Tibial artery (tissue), 4 donors: ENCODE measurements around the gene ZNF566.

Experiments
- DNase-seq, 2 donors: peaks; one replicate each; pipeline ENCODE4 v3.0.0-alpha.2; 2019
- H3K27ac ChIP-seq, 2 donors: fragments of 200-600 bp; sonication (generic) in 1 of 2; 1 replicate in 1 of 2; 2 replicates in 1 of 2; pipeline ENCODE4 v1.5.1; 2018 to 2019; ENCODE audit warnings: mild to moderate bottlenecking in 1 of 2
- H3K27me3 ChIP-seq, 2 donors: fragments of 200-600 bp; sonication (generic) in 1 of 2; one replicate each; pipeline versions ENCODE4 v1.5.1 to v1.6.0; 2016 to 2019
- H3K36me3 ChIP-seq, 3 donors: fragments of 200-600 bp; sonication (generic) in 2 of 3; one replicate each; pipeline ENCODE4 v1.5.1; 2016 to 2019; ENCODE audit warnings: mild to moderate bottlenecking in 2 of 3
- H3K4me1 ChIP-seq, 4 donors: fragments of 200-600 bp; sonication (generic) in 2 of 4; 1 replicate in 3 of 4; 2 replicates in 1 of 4; pipeline ENCODE4 v1.5.1; 2016 to 2019
- H3K4me3 ChIP-seq, 2 donors: fragments of 200-600 bp; sonication (generic) in 1 of 2; 1 replicate in 1 of 2; 2 replicates in 1 of 2; pipeline ENCODE4 v1.5.1; 2018 to 2019; ENCODE audit warnings: mild to moderate bottlenecking in 2 of 2
- H3K9me3 ChIP-seq, 3 donors: fragments of 200-600 bp; sonication (generic) in 1 of 3; one replicate each; pipeline ENCODE4 v1.5.1; 2016 to 2019
- intact Hi-C: fragments of 100-400 bp; cut with DNase I; formaldehyde crosslinking; loops from one replicate; pipeline ENCODE4 v1.15.0; 2023; ENCODE audit warnings: low total_unique reads
- TF ChIP-seq, protein P1 (sequence below), 2 experiments: fragments of 200-600 bp in 1 of 2; fragments of 450-650 bp in 1 of 2; IDR thresholded peaks; one replicate each; pipeline ENCODE4 v1.5.1; 2017 to 2019; ENCODE audit warnings: antibody characterized with exemption in 2 of 2, mild to moderate bottlenecking in 1 of 2, moderate library complexity in 1 of 2

ZNF566 gene

DNA sequence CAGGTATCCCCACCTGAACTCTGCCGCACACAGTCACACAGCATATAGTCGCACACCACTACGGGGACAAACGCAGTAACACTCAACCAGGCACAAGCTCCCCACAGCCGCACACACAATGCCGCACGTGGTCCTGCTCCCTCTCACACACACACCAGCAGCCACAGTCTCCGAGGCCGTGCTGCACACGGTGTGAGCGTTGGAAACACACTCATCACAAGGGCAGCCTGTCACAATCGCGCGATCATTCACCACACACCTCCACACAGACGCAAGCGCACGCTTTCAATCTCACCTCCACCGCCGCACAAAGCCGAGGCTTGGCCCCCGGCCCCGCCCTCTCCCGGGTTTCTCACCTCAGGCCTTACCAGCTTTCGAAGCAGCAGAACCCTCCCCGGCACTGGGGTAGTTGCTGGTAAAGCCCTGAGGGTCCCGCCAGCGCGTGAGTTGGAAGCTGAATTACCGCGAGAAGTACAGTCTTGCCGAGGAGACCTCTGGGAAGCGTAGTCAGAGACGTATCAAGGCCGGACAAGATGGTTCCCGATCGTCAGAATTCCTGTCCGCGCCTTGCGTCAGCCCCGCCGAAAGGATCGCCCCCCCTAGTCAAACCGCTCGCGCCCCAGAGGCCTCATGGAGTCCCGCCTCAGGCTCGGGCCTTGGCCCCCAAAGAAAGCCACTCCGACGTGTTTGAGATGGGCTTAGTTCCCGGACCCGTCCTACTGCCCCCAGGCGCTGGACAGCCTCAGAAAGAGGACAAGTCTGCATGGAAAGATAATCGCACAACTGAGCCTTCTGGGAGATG is at the start of gene ZNF566:
Gene ZNF566 (minus strand): TSS at position 444 of the 802 bp plus-strand sequence. CDS start 13,004 bp downstream, outside the sequence.
- intact Hi-C loops = loop anchor here (10.0 kb wide), 1 partner anchor 65 kb away; no protein-coding TSS in a partner anchor
- H3K4me3 ChIP-seq = peak within 1 kb of the TSS; percentile 62 to 65
- no peaks in the 10 kb centered on the region for H3K9me3 ChIP-seq
- H3K27me3 ChIP-seq = no peaks in the 10 kb centered on the region
- peak within 1 kb of the TSS; percentile 90 to 92 for H3K27ac ChIP-seq
- DNase-seq = peak; percentile 90 to 93
- peaks cover 0 to 17% (median 8%) of the 10 kb centered on the region in 4 donors for H3K4me1 ChIP-seq
- TF ChIP-seq, protein P1, sequence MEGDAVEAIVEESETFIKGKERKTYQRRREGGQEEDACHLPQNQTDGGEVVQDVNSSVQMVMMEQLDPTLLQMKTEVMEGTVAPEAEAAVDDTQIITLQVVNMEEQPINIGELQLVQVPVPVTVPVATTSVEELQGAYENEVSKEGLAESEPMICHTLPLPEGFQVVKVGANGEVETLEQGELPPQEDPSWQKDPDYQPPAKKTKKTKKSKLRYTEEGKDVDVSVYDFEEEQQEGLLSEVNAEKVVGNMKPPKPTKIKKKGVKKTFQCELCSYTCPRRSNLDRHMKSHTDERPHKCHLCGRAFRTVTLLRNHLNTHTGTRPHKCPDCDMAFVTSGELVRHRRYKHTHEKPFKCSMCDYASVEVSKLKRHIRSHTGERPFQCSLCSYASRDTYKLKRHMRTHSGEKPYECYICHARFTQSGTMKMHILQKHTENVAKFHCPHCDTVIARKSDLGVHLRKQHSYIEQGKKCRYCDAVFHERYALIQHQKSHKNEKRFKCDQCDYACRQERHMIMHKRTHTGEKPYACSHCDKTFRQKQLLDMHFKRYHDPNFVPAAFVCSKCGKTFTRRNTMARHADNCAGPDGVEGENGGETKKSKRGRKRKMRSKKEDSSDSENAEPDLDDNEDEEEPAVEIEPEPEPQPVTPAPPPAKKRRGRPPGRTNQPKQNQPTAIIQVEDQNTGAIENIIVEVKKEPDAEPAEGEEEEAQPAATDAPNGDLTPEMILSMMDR (IDR thresholded peaks at IDR 0.05) = no peak
- H3K36me3 ChIP-seq = peaks cover 0 to 6% (median 0%) of the 10 kb centered on the region in 3 donors

DNA sequence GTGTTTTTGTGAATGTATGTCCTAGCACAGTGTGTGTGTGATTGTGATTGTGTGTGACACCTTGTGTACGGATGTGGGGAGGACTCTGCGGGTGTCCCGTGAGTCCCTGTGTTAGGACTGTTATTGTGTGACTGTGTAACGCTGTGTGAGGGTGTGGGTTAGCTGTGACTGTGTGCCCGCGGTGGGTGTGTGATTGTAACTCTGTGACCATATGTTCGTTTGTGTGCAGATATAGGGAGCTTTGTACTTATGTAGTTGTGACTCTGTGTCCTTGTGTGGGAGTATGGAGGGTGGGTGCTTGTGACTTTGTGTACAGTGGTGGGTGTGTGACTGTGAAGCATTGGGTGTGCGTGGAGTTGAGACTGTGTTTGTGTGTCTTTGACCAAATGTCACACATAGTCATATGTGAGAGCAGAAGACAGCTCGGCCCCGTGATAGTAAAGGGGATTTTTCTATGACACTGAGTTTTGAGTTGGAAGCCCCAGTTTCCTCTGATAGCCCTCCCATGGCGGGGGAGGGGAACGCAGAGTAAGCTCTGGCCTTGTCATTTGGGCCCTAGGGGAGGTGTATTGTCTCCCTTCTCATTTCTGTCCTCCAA is 39.7 kb upstream of the ZNF566 start:
- Histone ChIP-seq H3K9me3 (peaks cover 0 to 49% (median 16%) of the 10 kb centered on the region in 3 donors), H3K36me3 (peaks cover 14 to 42% (median 42%) of the 10 kb centered on the region in 3 donors), H3K4me1 (peaks cover 0 to 22% (median 16%) of the 10 kb centered on the region in 4 donors), H3K27me3 (no peaks in the 10 kb centered on the region), H3K4me3 (peak overlapping the region; percentile 63 to 73), H3K27ac (peak overlapping the region; percentile 79 to 92)
- TF ChIP-seq, protein P1 (IDR thresholded peaks at IDR 0.05) = no peak
- DNase-seq = no peak
- intact Hi-C loops = no loop called here

DNA sequence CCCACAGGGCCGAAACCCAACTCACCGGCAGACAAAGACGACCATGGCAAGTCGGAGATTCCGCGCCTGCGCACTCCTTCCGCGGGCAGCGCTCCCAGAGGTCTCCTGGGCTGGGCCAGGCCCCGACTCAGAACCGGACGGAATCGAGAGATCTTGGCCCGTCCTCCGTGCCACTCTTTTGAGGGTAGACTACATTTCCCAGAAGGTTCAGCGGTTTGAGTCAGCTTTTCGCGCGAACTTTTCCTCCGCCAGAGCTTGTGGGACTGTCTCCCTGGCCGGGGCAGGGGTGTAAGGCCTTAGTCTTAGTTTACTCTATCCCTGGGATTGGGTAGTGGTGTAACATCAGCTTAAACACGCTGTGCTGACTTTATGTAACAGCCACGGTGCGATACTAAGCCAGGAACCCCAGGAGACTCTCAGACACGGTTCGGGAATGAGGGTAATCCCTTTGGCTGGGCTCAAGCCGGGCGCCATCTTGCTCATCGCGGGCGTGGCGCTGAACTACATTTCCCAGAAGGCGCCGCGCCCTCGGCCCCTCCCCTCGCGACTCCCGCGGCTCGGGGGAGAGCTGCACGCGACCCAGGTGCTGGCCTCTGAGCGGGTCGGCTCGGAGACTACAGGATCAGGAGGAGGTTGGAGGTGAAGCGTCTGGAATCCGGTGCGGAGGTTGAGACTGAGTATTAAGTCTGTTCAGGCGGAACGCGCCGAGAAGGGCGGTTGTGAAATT is 39.0 kb upstream of the ZNF566 start, which contains the start of gene ZNF260:
Gene ZNF260 (minus strand): TSS at position 78 of the 727 bp plus-strand sequence. CDS start 13,033 bp downstream, outside the sequence.
- Histone ChIP-seq H3K4me3 (peak within 1 kb of the TSS; percentile 63 to 73), H3K36me3 (peaks cover 20 to 44% (median 42%) of the 10 kb centered on the region in 3 donors), H3K9me3 (peaks cover 0 to 49% (median 15%) of the 10 kb centered on the region in 3 donors), H3K27me3 (no peaks in the 10 kb centered on the region), H3K27ac (peak within 1 kb of the TSS; percentile 79 to 92), H3K4me1 (peaks cover 0 to 22% (median 16%) of the 10 kb centered on the region in 4 donors)
- intact Hi-C loops = no loop called here
- TF ChIP-seq, protein P1 (IDR thresholded peaks at IDR 0.05) = no peak
- DNase-seq = peak; percentile 97 to 98

DNA sequence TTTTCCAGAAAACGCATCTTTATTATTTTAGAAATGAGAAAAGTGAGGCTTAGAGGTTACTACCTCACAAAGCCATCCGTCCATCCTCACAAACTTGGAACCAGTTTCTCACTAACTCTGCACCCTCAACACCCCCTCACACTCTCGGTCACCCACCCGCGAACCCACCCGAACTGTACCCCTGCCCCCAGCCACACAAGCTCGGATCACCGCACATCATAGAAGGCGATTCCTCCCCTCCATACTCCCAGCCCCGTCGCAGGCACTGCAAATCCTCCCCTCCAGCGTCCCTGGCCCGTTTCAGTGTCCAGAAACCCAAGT is 38.5 kb upstream of the ZNF566 start:
- Histone ChIP-seq H3K27me3 (no peaks in the 10 kb centered on the region), H3K27ac (peak overlapping the region; percentile 79 to 92), H3K36me3 (peaks cover 26 to 44% (median 43%) of the 10 kb centered on the region in 3 donors), H3K4me1 (peaks cover 0 to 22% (median 16%) of the 10 kb centered on the region in 4 donors), H3K4me3 (peak overlapping the region; percentile 63 to 73), H3K9me3 (peaks cover 3 to 50% (median 21%) of the 10 kb centered on the region in 3 donors)
- TF ChIP-seq, protein P1 (IDR thresholded peaks at IDR 0.05) = no peak
- no peak for DNase-seq
- intact Hi-C loops = no loop called here

DNA sequence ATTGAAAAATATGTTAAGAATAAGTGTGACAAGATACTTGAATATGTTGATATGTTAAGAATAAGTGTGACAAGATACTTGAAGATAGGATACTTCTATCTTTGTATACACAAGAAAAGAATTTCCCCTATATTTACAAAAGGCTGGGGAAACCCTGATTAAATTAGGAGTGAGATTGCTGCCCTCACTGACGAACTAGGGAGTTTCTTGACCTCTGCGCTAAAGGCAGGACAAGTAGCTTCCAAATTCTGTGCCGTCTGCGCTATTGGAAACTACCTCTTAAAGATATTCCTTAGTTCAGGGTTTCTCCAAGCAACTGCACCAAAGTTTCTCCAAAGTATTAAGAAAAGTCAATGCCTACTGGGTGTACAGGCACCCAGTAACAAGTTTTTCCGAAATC is 38.0 kb upstream of the ZNF566 start:
- DNase-seq = no peak
- H3K4me3 ChIP-seq = peak overlapping the region; percentile 63 to 73

More for the DNA sequence above, 38.0 kb upstream of the ZNF566 start:
- TF ChIP-seq, protein P1 (IDR thresholded peaks at IDR 0.05) = no peak
- peaks cover 3 to 49% (median 25%) of the 10 kb centered on the region in 3 donors for H3K9me3 ChIP-seq
- H3K27ac ChIP-seq = peak overlapping the region; percentile 79 to 92
- H3K27me3 ChIP-seq = no peaks in the 10 kb centered on the region
- peaks cover 0 to 22% (median 16%) of the 10 kb centered on the region in 4 donors for H3K4me1 ChIP-seq
- peaks cover 31 to 44% (median 43%) of the 10 kb centered on the region in 3 donors for H3K36me3 ChIP-seq
- intact Hi-C loops = no loop called here
